Ishikawa (cell line): ENCODE data around the gene S100A4.

Experiments
- CEBPB ChIP-seq: IDR thresholded peaks from 2 replicates; pipeline ENCODE4 v1.6.1; 2012
- CREB1 ChIP-seq: IDR thresholded peaks from 2 replicates; pipeline ENCODE4 v1.6.1; 2012; ENCODE audit warnings: low read depth
- EGR1 ChIP-seq: IDR thresholded peaks from 2 replicates; pipeline ENCODE4 v1.6.1; 2012
- EP300 ChIP-seq: IDR thresholded peaks from 2 replicates; pipeline ENCODE4 v1.6.1; 2012; ENCODE audit warnings: borderline replicate concordance
- FOXM1 ChIP-seq: IDR thresholded peaks from 2 replicates; pipeline ENCODE4 v1.6.1; 2012; ENCODE audit warnings: low read depth, borderline replicate concordance
- NFIC ChIP-seq: IDR thresholded peaks from 2 replicates; pipeline ENCODE4 v1.6.1; 2012
- RAD21 ChIP-seq: IDR thresholded peaks from 2 replicates; pipeline ENCODE4 v1.6.1; 2012; ENCODE audit warnings: low read depth
- TAF1 ChIP-seq: IDR thresholded peaks from 2 replicates; pipeline ENCODE4 v1.6.1; 2012; ENCODE audit warnings: low read depth, mild to moderate bottlenecking
- TCF12 ChIP-seq: IDR thresholded peaks from 2 replicates; pipeline ENCODE4 v1.6.1; 2012; ENCODE audit warnings: low read depth
- TEAD4 ChIP-seq: IDR thresholded peaks from 2 replicates; pipeline ENCODE4 v1.6.1; 2012
- YY1 ChIP-seq: IDR thresholded peaks from 2 replicates; pipeline ENCODE4 v1.6.1; 2012; ENCODE audit warnings: low read depth
- ZBTB7A ChIP-seq: IDR thresholded peaks from 2 replicates; pipeline ENCODE4 v1.6.1; 2012; ENCODE audit warnings: low read depth
- TF ChIP-seq, protein P1 (sequence below): IDR thresholded peaks from 2 replicates; pipeline ENCODE4 v1.6.1; 2012; ENCODE audit warnings: low read depth, mild to moderate bottlenecking
- TF ChIP-seq, protein P2 (sequence below): IDR thresholded peaks from 2 replicates; pipeline ENCODE4 v1.6.1; 2012
- TF ChIP-seq, protein P3 (sequence below): IDR thresholded peaks from 2 replicates; pipeline ENCODE4 v1.6.1; 2012

Gene S100A4

DNA sequence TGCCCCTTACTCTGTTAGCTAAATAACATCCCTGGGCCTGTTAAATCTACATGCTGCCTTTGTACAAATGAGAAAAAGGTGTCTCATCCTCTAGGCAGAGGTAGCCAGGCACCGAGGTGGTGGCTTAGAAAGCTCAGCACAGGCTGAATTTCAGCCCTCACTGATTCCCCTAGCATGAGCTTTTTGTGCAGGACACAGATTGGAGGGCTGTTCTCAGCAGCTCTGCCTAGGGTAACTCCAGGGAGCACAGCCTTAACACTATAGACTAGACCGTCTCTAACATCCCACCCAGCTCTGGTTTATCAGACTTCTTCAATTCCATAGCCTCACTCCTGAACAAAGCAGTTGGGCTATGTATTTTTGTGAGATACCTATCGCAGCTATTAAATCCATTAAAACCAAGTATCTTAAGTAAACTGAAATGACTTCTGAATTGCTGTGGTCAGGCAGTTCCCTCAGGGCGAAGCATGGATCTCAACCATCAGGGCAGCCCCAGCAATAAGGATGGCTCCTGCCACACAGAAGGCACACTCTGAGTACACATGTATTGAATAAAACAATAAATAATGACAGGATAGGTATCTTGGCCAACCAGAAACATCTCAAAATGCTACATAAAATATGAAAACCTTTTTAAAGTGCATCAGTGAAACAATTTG, 24.7 kb downstream of the S100A4 start:
- TF ChIP-seq YY1 (no peak), TCF12 (no peak), CEBPB (no peak), TAF1 (no peak), FOXM1 (no peak), TEAD4 (no peak), CREB1 (no peak), ZBTB7A (no peak), EGR1 (no peak), EP300 (no peak), RAD21 (no peak)
- TF ChIP-seq, protein P1, sequence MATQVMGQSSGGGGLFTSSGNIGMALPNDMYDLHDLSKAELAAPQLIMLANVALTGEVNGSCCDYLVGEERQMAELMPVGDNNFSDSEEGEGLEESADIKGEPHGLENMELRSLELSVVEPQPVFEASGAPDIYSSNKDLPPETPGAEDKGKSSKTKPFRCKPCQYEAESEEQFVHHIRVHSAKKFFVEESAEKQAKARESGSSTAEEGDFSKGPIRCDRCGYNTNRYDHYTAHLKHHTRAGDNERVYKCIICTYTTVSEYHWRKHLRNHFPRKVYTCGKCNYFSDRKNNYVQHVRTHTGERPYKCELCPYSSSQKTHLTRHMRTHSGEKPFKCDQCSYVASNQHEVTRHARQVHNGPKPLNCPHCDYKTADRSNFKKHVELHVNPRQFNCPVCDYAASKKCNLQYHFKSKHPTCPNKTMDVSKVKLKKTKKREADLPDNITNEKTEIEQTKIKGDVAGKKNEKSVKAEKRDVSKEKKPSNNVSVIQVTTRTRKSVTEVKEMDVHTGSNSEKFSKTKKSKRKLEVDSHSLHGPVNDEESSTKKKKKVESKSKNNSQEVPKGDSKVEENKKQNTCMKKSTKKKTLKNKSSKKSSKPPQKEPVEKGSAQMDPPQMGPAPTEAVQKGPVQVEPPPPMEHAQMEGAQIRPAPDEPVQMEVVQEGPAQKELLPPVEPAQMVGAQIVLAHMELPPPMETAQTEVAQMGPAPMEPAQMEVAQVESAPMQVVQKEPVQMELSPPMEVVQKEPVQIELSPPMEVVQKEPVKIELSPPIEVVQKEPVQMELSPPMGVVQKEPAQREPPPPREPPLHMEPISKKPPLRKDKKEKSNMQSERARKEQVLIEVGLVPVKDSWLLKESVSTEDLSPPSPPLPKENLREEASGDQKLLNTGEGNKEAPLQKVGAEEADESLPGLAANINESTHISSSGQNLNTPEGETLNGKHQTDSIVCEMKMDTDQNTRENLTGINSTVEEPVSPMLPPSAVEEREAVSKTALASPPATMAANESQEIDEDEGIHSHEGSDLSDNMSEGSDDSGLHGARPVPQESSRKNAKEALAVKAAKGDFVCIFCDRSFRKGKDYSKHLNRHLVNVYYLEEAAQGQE: no peak
- TF ChIP-seq, protein P2, sequence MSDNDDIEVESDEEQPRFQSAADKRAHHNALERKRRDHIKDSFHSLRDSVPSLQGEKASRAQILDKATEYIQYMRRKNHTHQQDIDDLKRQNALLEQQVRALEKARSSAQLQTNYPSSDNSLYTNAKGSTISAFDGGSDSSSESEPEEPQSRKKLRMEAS: no peak
- TF ChIP-seq, protein P3, sequence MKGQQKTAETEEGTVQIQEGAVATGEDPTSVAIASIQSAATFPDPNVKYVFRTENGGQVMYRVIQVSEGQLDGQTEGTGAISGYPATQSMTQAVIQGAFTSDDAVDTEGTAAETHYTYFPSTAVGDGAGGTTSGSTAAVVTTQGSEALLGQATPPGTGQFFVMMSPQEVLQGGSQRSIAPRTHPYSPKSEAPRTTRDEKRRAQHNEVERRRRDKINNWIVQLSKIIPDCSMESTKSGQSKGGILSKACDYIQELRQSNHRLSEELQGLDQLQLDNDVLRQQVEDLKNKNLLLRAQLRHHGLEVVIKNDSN: no peak

DNA sequence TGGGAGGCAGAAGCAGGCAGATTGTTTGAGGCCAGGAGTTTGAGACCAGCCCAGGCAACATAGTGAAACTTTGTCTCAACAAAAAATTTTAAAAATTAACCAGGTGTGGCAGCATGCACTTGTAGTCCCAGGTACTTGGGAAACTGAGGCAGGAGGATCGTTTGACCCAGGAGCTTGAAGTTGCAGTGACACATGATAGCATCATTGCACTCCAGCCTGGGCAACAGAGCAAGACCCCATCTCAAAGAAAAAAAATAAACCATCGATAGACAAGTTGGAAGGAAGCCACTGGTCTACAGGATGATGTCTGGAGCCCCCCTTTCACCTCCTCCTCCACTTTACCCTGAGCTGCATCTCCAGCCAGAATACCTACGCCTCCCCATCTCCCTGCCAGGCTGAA, 26.4 kb downstream of the S100A4 start:
- TF ChIP-seq, protein P3: no peak
- TF ChIP-seq TEAD4: no peak
- TF ChIP-seq, protein P2: no peak

DNA sequence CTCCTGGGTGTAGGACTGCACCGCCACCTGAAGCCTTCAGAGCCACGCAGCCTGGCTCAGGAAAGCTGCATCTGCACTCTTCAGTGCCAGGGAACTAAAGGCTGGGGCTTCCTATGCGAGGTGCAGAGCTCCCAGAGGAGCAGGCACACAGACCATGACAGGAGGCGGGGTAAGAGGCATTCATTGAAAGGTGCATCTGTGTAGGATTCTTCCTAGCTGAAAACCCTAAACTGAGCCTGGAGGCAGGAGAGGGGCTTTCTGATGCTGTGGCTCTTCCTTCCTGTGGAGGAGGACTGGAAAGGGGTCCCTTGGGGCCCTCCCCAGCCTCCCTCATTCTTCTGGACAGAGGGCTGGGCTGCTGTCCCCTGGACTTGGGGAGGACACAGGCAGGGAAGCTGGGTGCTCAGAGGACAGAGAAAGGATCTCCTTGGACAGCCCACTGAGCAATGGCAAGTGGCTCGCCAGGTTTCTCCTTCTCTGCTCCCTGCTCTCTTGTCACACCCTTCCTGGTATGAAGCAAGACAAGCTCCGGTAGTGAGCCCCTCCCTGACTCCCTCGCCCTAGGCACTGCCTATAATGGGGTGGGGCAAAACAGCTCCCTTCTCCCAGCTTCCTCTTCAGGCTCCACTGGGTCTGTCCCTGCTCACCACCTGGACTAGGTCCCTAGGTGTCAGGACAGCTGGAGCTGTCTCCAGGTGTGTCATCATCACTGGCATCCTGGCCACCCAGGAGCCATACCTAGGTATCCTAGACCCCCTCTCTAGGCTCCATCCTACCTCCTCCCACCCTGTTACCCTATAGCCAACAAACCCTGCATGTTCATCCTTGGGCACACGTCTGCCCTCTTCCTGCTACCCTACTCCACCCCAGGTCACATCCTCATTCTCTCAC, 29.9 kb downstream of the S100A4 start:
- TF ChIP-seq, protein P2: no peak
- TF ChIP-seq CEBPB: peak; percentile 90

DNA sequence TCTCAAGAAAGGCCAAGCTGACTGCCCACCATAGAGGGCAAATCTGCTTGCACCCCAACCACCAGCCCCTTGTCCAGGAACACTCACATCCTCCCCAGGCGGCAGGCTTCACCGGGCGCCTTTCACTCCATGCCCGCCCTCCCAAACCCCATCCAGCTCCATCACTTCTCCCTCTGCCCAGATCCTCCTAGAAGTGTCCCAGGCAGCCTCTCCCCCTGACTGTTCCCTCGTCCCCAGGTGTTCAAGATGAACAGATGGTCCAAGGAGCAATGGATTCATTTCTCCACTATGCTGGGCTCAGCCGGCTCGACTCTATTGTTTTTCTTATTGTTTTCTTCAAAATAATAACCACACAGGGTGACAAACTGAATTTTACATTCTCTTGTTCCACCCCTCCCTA, 31.9 kb downstream of the S100A4 start:
- TF ChIP-seq, protein P1: no peak
- TF ChIP-seq RAD21 (no peak), TEAD4 (no peak), NFIC (no peak)
- TF ChIP-seq, protein P2: no peak
- TF ChIP-seq, protein P3: no peak

DNA sequence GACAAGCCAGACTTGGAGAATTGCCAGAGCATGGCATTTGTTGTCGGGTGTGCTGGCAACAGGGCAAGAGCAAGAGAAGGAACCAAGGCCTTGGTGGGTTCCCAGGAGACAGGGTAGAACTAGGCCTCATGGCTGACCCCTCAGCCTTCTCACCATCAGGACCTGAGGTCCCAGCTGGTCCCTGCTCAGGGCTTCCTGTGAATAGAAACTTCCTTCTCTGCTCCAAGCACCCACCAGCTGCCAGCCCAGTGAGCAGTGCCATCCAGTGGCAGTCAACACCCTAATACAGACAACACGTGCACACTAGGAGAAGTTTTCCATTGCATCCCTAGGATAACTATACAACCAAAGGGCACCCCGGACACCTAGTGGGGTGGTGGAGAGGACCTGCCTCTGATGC, 32.6 kb downstream of the S100A4 start:
- TF ChIP-seq EGR1 (no peak), TEAD4 (no peak), RAD21 (peak; percentile 11; the same call in 1 of the 2 replicates), NFIC (no peak), CEBPB (no peak), TCF12 (no peak)
- TF ChIP-seq, protein P2: no peak
